H1 (cell line): ENCODE measurements around the gene ANKRD17. TPM values are rescaled to one million over a fixed set of nuclear protein-coding genes. Genes with fewer than 3 reads are reported as not detected.

Experiments
- CTCF ChIA-PET: fragments of 300-600 bp; sonication (Branson Sonifier 250); formaldehyde crosslinking; loops from one replicate; lab custom pipeline; 2021; ENCODE audit not compliant: partially characterized antibody; lab: Charles Lee
- POLR2A ChIA-PET: fragments of 300-600 bp; sonication (Branson Sonifier 250); formaldehyde crosslinking; loops from one replicate; lab custom pipeline; 2021; ENCODE audit warnings: inconsistent platforms; ENCODE audit not compliant: partially characterized antibody; lab: Charles Lee
- DNase-seq, 2 experiments: peaks; one replicate each; pipeline versions ENCODE4 v3.0.0 to v3.0.0-alpha.2; 2010 to 2022; ENCODE audit warnings: low spot score in 2 of 2, low read depth in 1 of 2, mixed read lengths in 1 of 2
- FAIRE-seq: peaks from 2 replicates; lab custom pipeline; 2011; peaks lifted over from hg19 to GRCh38; lab: Jason Lieb, UNC
- H2AFZ ChIP-seq: 2 replicates; pipeline ENCODE4 v1.8.1; 2012; ENCODE audit warnings: low read length, inconsistent platforms
- H2AK5ac ChIP-seq: 2 replicates; pipeline ENCODE4 v1.6.1; 2013; ENCODE audit warnings: low read depth, low read length
- H2BK120ac ChIP-seq: replicated peaks from 2 replicates; pipeline ENCODE3; 2013; ENCODE audit warnings: low read depth, low read length, inconsistent platforms
- H2BK12ac ChIP-seq: 2 replicates; pipeline ENCODE4 v1.6.1; 2013; ENCODE audit warnings: low read depth, low read length
- H2BK15ac ChIP-seq: 2 replicates; pipeline ENCODE4 v1.6.1; 2013; ENCODE audit warnings: low read length
- H2BK20ac ChIP-seq: 2 replicates; pipeline ENCODE4 v1.6.1; 2013; ENCODE audit warnings: low read length
- H2BK5ac ChIP-seq: 2 replicates; pipeline ENCODE4 v1.6.1; 2013; ENCODE audit warnings: low read depth, low read length
- H3K14ac ChIP-seq: 2 replicates; pipeline ENCODE4 v1.6.1; 2013; ENCODE audit warnings: inconsistent platforms; ENCODE audit not compliant: insufficient read length
- H3K18ac ChIP-seq: 2 replicates; pipeline ENCODE4 v1.6.1; 2013; ENCODE audit warnings: low read length; ENCODE audit errors: extremely low read depth
- H3K23ac ChIP-seq: 2 replicates; pipeline ENCODE4 v1.6.1; 2013; ENCODE audit warnings: inconsistent platforms; ENCODE audit not compliant: insufficient read length
- H3K23me2 ChIP-seq: 2 replicates; pipeline ENCODE4 v1.6.1; 2013; ENCODE audit warnings: low read depth, low read length
- H3K27ac ChIP-seq: 2 replicates; pipeline ENCODE4 v1.6.1; 2011; ENCODE audit warnings: low read depth, low read length, inconsistent platforms
- H3K27me3 ChIP-seq, 4 experiments: replicated peaks in 1 of 4; 1 replicate in 1 of 4; 2 replicates in 3 of 4; pipeline versions ENCODE4 v1.6.1 to v1.8.1; 2011 to 2013; ENCODE audit warnings: low read length in 3 of 4, mild to moderate bottlenecking in 3 of 4, inconsistent platforms in 2 of 4, mixed read lengths in 2 of 4, moderate library complexity in 1 of 4; ENCODE audit not compliant: control insufficient read depth in 3 of 4, insufficient read depth in 3 of 4; ENCODE audit errors: extremely low read depth in 1 of 4
- H3K36me3 ChIP-seq, 4 experiments: 2 replicates each; pipeline versions ENCODE4 v1.6.1 to v1.8.1; 2011 to 2013; ENCODE audit warnings: mild to moderate bottlenecking in 4 of 4, low read length in 3 of 4, moderate library complexity in 2 of 4, control low read depth in 1 of 4, inconsistent platforms in 1 of 4; ENCODE audit not compliant: insufficient read depth in 4 of 4, control insufficient read depth in 2 of 4
- H3K4ac ChIP-seq: replicated peaks from 2 replicates; pipeline ENCODE3; 2013; ENCODE audit warnings: low read length, low read depth, mixed read lengths, inconsistent platforms; ENCODE audit not compliant: insufficient read length
- H3K4me1 ChIP-seq, 4 experiments: replicated peaks in 1 of 4; 1 replicate in 1 of 4; 2 replicates in 3 of 4; pipeline versions ENCODE4 v1.6.1 to v1.8.1; 2011 to 2013; ENCODE audit warnings: low read length in 3 of 4, inconsistent platforms in 2 of 4, mixed read lengths in 1 of 4; ENCODE audit not compliant: insufficient read depth in 4 of 4, control insufficient read depth in 3 of 4
- H3K4me2 ChIP-seq, 2 experiments: 2 replicates each; pipeline versions ENCODE4 v1.6.1 to v1.8.1; 2011 to 2013; ENCODE audit warnings: low read depth in 2 of 2, low read length in 2 of 2, control low read depth in 1 of 2, inconsistent platforms in 1 of 2, mild to moderate bottlenecking in 1 of 2; ENCODE audit not compliant: insufficient read depth in 1 of 2
- H3K4me3 ChIP-seq, 4 experiments: fragments of 200-600, 300-600 bp in 1 of 4; sonication (generic), shearing (Covaris generic), sonication (Bioruptor Twin) in 1 of 4; 2 replicates each; pipeline versions ENCODE4 v1.5.1 to v1.8.1; 2011 to 2016; ENCODE audit warnings: low read length in 4 of 4, low read depth in 3 of 4, control low read depth in 2 of 4, inconsistent platforms in 2 of 4, mild to moderate bottlenecking in 2 of 4, mixed read lengths in 1 of 4, moderate library complexity in 1 of 4; ENCODE audit not compliant: insufficient read depth in 2 of 4; ENCODE audit errors: extremely low read depth in 1 of 4
- H3K56ac ChIP-seq: replicated peaks from 2 replicates; pipeline ENCODE3; 2013; ENCODE audit warnings: low read depth, mild to moderate bottlenecking, mixed read lengths, low read length, inconsistent platforms; ENCODE audit not compliant: insufficient read length
- H3K79me1 ChIP-seq: 2 replicates; pipeline ENCODE4 v1.6.1; 2013; ENCODE audit warnings: low read depth, low read length, control low read depth
- H3K79me2 ChIP-seq, 2 experiments: 2 replicates each; pipeline versions ENCODE4 v1.6.1 to v1.8.1; 2012 to 2013; ENCODE audit warnings: low read length in 2 of 2, mild to moderate bottlenecking in 2 of 2, inconsistent platforms in 1 of 2; ENCODE audit not compliant: insufficient read depth in 2 of 2, control insufficient read depth in 1 of 2
- H3K9ac ChIP-seq, 4 experiments: replicated peaks in 1 of 4; 1 replicate in 1 of 4; 2 replicates in 3 of 4; pipeline versions ENCODE4 v1.6.1 to v1.8.1; 2011 to 2013; ENCODE audit warnings: low read depth in 3 of 4, low read length in 3 of 4, control low read depth in 2 of 4, mild to moderate bottlenecking in 2 of 4, moderate library complexity in 2 of 4, inconsistent platforms in 1 of 4; ENCODE audit errors: extremely low read depth in 1 of 4
- H3K9me3 ChIP-seq, 2 experiments: 2 replicates each; pipeline versions ENCODE4 v1.6.1 to v1.8.1; 2012 to 2013; ENCODE audit warnings: mild to moderate bottlenecking in 2 of 2, moderate library complexity in 2 of 2, control low read depth in 1 of 2, inconsistent platforms in 1 of 2, low read depth in 1 of 2, low read length in 1 of 2, mixed read lengths in 1 of 2; ENCODE audit not compliant: insufficient read depth in 2 of 2
- H4K20me1 ChIP-seq, 2 experiments: replicated peaks in 1 of 2; 2 replicates each; pipeline versions ENCODE3 to v1.8.1; 2011 to 2013; ENCODE audit warnings: inconsistent platforms in 2 of 2, low read length in 2 of 2, mild to moderate bottlenecking in 1 of 2; ENCODE audit not compliant: insufficient read depth in 2 of 2, control insufficient read depth in 1 of 2
- H4K5ac ChIP-seq: 2 replicates; pipeline ENCODE4 v1.6.1; 2013; ENCODE audit warnings: low read length, low read depth, mixed read lengths, inconsistent platforms; ENCODE audit not compliant: insufficient read length
- H4K8ac ChIP-seq: 2 replicates; pipeline ENCODE4 v1.8.0; 2013; ENCODE audit warnings: mild to moderate bottlenecking, moderate library complexity, low read length, inconsistent platforms; ENCODE audit not compliant: insufficient read depth; ENCODE audit errors: extremely low read depth
- H4K91ac ChIP-seq: replicated peaks from 2 replicates; pipeline ENCODE3; 2013; ENCODE audit warnings: low read length, mixed read lengths, inconsistent platforms; ENCODE audit not compliant: insufficient read length
- E2F6 ChIP-seq: IDR thresholded peaks from 2 replicates; pipeline ENCODE4 v1.6.1; 2012; ENCODE audit warnings: inconsistent platforms
- RAD21 ChIP-seq, 2 experiments: IDR thresholded peaks in 1 of 2; conservative IDR thresholded peaks in 1 of 2; 2 replicates each; pipeline ENCODE4 v1.6.1; 2011; ENCODE audit warnings: low read depth in 2 of 2, low read length in 2 of 2, improper control_type of control experiment in 1 of 2, inconsistent platforms in 1 of 2, mild to moderate bottlenecking in 1 of 2, moderate library complexity in 1 of 2
- SAP30 ChIP-seq: fragments of 300-600 bp; sonication (generic); IDR thresholded peaks from 2 replicates; pipeline ENCODE4 v1.7.1; 2012; ENCODE audit warnings: low read length, moderate library complexity, mild to moderate bottlenecking, inconsistent platforms; ENCODE audit not compliant: insufficient read depth, insufficient replicate concordance
- WGBS, 2 experiments: shearing (Covaris generic) in 1 of 2; methylation state at CpG; one replicate each; pipeline versions ENCODE4 v1.1.6 to v1.1.7; 2013 to 2015; ENCODE audit warnings: low lambda C conversion rate in 2 of 2, mixed read lengths in 2 of 2, inconsistent platforms in 1 of 2, low coverage in 1 of 2, missing lambda C conversion rate in 1 of 2; ENCODE audit not compliant: insufficient replicate concordance in 2 of 2, insufficient coverage in 1 of 2, insufficient read length in 1 of 2; ENCODE audit errors: extremely low coverage in 1 of 2, missing lambda C conversion rate in 1 of 2; 5-methylcytosine and 5-hydroxymethylcytosine counted together
- polyA plus RNA-seq, 7 experiments: library from polyadenylated mRNA; depleted of rRNA in 3 of 7; stranded (reverse) in 5 of 7; unstranded in 2 of 7; fragments of >200 nt in 5 of 7; fragments of 200-250 nt in 2 of 7; gene quantifications; 1 replicate in 5 of 7; 2 replicates in 1 of 7; 4 replicates in 1 of 7; pipeline versions ENCODE4 v1.2.1 to v1.2.3, GENCODE V29; 2011 to 2013; ENCODE audit warnings: missing spikeins in 2 of 7, mixed read lengths in 2 of 7
- total RNA-seq: library from RNA; stranded (reverse); fragmentation: NEBNext Ultra II Directional; extraction: Animal tissue kit (Norgen Biotek cat#: 25700); gene quantifications from 2 replicates; pipeline ENCODE4 v1.2.1, GENCODE V29; 2021

Gene ANKRD17
- total and polyA plus RNA-seq, 2 of the 8 experiments (the other 6 are each of a cell fraction or from before 2014, with no cell fraction given): 42.4 to 93.7 TPM

GRCh38 chr4:73245955-73246354 is 12.6 kb downstream of the ANKRD17 start:
- peaks cover 0 to 6% (median 0%) of the 10 kb centered on the region in 4 experiments; a peak in 1 of 8 replicates for H3K36me3 ChIP-seq
- H3K4me3 ChIP-seq: no peak overlapping the region
- H3K56ac ChIP-seq: no peak overlapping the region
- 0 out of 2 replicates have a peak, but pooled peaks cover 2% of the 10 kb centered on the region for H3K79me1 ChIP-seq
- no peak overlapping the region for H3K9ac ChIP-seq
- H3K9me3 ChIP-seq: no peaks in the 10 kb centered on the region
- no peak overlapping the region for H3K27ac ChIP-seq
- H3K79me2 ChIP-seq: peaks cover 11 to 100% of the 10 kb centered on the region in 2 experiments; a peak in 3 of 4 replicates
- WGBS, 2 experiments: 76% methylated on average over 2 of the region's 2 CpGs; no CpG with 5 or more reads in 1 of the 2 experiments
- H3K23ac ChIP-seq: no peak overlapping the region
- H4K20me1 ChIP-seq: peaks cover 1 to 3% of the 10 kb centered on the region in 2 experiments
- H3K23me2 ChIP-seq: no peaks in the 10 kb centered on the region
- no peak overlapping the region for H2BK5ac ChIP-seq
- H4K91ac ChIP-seq: no peak overlapping the region
- H2BK15ac ChIP-seq: no peak overlapping the region
- no peak for DNase-seq
- no peak overlapping the region for H3K4ac ChIP-seq
- H2BK120ac ChIP-seq: no peak overlapping the region
- no peak for FAIRE-seq
- H4K5ac ChIP-seq: no peak overlapping the region
- H3K18ac ChIP-seq: no peak overlapping the region
- H3K27me3 ChIP-seq: no peaks in the 10 kb centered on the region
- ChIA-PET CTCF (interaction anchor here (0.9 kb wide), 1 partner anchor 11 kb away, joined by 3 read pairs; no protein-coding TSS in a partner anchor), POLR2A (interaction anchor here (0.9 to 2.3 kb wide), 2 partner anchors 11 to 165 kb away, joined by 3 to 17 read pairs; partner anchors contain the start of gene ANKRD17)
- no peak for TF ChIP-seq RAD21 (IDR thresholded peaks at IDR 0.05 in 1 of 2, conservative IDR thresholded peaks at IDR 0.05 in 1 of 2; ENCODE audit: low read depth in 2 of 2, low read length in 2 of 2)
- no peak for TF ChIP-seq SAP30
- no peak for TF ChIP-seq E2F6
- no peak overlapping the region for H2BK20ac ChIP-seq
- no peak overlapping the region for H4K8ac ChIP-seq
- H3K4me2 ChIP-seq: no peak overlapping the region
- H3K14ac ChIP-seq: no peak overlapping the region
- H2AFZ ChIP-seq: no peak overlapping the region
- peaks cover 0 to 3% (median 0%) of the 10 kb centered on the region in 4 experiments; a peak in 2 of 7 replicates for H3K4me1 ChIP-seq
- H2BK12ac ChIP-seq: no peak overlapping the region
- H2AK5ac ChIP-seq: no peak overlapping the region
